GM13977 (cell line): ENCODE results near the gene SCAPER.

ENCODE experiments used
- DNase-seq: peaks from one replicate; pipeline ENCODE4 v3.0.0; 2012; ENCODE audit warnings: low spot score
- CTCF ChIP-seq: IDR thresholded peaks from 2 replicates; pipeline ENCODE4 v1.5.1; 2012; ENCODE audit warnings: mild to moderate bottlenecking, control low read depth; ENCODE audit not compliant: insufficient read depth; ENCODE audit errors: extremely low read depth, missing control alignments
- in situ Hi-C: fragments of 300-500 bp; cut with MboI; formaldehyde crosslinking; loops from one replicate; pipeline ENCODE4 v1.12.0; 2022; ENCODE audit warnings: low sequenced_read_pairs, low pct_unique_long_range_greater_than_20kb, mixed read lengths, inconsistent platforms; ENCODE audit not compliant: unreplicated experiment

SCAPER gene

GRCh38 chr15:76390571-76390970, 514.6 kb downstream of the SCAPER start:
- DNase-seq = no peak
- no peak for TF ChIP-seq CTCF
- in situ Hi-C loops = no loop called here

- no peak for DNase-seq
- no peak for TF ChIP-seq CTCF
- in situ Hi-C loops = no loop called here
Measured at GRCh38 chr15:76386926-76387325, 518.2 kb downstream of the SCAPER start.

GRCh38 chr15:76386178-76386577, 519.0 kb downstream of the SCAPER start:
- no peak for TF ChIP-seq CTCF

GRCh38 chr15:76384409-76384808, 520.7 kb downstream of the SCAPER start:
- DNase-seq = no peak
- TF ChIP-seq CTCF = no peak
- in situ Hi-C loops = no loop called here

More at GRCh38 chr15:76386178-76386577, 519.0 kb downstream of the SCAPER start:
- DNase-seq = no peak
- in situ Hi-C loops = no loop called here

GRCh38 chr15:76382987-76383728, 522.0 kb downstream of the SCAPER start:
- in situ Hi-C loops = no loop called here
- no peak for TF ChIP-seq CTCF
- no peak for DNase-seq

GRCh38 chr15:76381366-76381765, 523.8 kb downstream of the SCAPER start:
- DNase-seq = no peak
- in situ Hi-C loops = no loop called here
- no peak for TF ChIP-seq CTCF
